ENCODE data around the gene GPC6. TPM values are rescaled to one million over a fixed set of nuclear protein-coding genes. Genes with fewer than 3 reads are reported as not detected.

GPC6 gene
- total RNA-seq, 1 donor from 2014 or later: 13.8 TPM

DNA sequence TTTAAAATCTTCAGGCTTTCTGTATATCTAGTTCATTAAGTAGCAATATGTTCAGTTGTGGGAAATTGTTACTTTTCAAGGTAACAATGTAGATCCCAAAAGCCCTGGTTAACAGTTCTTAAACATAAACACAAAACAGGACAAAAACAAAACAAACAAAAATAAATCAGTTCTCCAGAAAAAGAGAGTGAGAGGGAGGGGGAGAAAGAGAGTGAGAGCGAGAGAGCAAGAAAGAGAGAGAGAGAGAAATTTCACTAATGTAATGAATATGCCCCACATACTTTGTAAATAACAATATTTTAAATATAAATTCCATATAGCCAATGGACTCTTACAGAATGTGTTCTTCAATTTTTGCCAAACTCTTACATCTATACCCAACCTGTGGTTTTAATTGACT is 275.5 kb downstream of the GPC6 start:
- Histone ChIP-seq H3K27ac (no peak overlapping the region), H3K9me3 (no peaks in the 10 kb centered on the region), H3K4me1 (no peaks in the 10 kb centered on the region), H3K36me3 (no peaks in the 10 kb centered on the region), H3K27me3 (no peaks in the 10 kb centered on the region), H3K4me3 (no peak overlapping the region)
- intact Hi-C loops (cut with DNase I): no loop called here
- DNase-seq (ENCODE audit: extremely low spot score in 2 of 2): no peak
- no peak for TF ChIP-seq POLR2A (IDR thresholded peaks at IDR 0.05)
- TF ChIP-seq, protein P1, sequence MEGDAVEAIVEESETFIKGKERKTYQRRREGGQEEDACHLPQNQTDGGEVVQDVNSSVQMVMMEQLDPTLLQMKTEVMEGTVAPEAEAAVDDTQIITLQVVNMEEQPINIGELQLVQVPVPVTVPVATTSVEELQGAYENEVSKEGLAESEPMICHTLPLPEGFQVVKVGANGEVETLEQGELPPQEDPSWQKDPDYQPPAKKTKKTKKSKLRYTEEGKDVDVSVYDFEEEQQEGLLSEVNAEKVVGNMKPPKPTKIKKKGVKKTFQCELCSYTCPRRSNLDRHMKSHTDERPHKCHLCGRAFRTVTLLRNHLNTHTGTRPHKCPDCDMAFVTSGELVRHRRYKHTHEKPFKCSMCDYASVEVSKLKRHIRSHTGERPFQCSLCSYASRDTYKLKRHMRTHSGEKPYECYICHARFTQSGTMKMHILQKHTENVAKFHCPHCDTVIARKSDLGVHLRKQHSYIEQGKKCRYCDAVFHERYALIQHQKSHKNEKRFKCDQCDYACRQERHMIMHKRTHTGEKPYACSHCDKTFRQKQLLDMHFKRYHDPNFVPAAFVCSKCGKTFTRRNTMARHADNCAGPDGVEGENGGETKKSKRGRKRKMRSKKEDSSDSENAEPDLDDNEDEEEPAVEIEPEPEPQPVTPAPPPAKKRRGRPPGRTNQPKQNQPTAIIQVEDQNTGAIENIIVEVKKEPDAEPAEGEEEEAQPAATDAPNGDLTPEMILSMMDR (IDR thresholded peaks at IDR 0.05): no peak
- no peak for TF ChIP-seq POLR2AphosphoS5 (IDR thresholded peaks at IDR 0.05; ENCODE audit: insufficient read depth in 1 of 2, low read depth in 1 of 2)

DNA sequence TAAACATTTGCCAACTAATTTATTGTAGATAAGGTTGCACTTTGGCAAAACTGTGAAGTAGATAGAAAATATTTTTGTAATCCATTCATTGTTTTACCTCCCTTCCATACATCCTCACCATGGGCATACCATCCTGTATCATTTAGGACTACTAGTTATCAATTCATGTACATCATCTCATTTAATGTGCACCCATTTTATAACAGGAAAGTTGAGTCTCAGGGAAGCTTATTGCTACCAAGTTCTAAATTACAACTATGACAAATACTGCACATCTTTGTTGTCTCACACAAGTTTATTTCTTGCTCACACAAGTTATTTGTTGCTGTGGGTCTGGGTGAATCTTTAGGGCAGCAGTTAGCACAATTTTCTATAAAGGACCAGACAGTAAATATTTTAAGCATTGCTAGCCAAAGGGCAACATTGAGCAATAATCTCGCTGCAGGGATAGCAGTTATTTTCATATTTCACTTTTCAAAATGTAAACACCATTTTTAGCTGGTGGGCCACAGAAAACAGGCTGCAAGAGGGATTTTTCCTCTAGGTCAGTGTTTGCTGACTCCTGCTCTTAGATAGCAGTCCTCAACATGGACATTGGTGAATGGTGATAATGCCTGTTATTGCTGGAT is 276.5 kb downstream of the GPC6 start:
- TF ChIP-seq, protein P1 (IDR thresholded peaks at IDR 0.05): no peak
- no peak for TF ChIP-seq POLR2A (IDR thresholded peaks at IDR 0.05)
- no peak for TF ChIP-seq POLR2AphosphoS5 (IDR thresholded peaks at IDR 0.05; ENCODE audit: insufficient read depth in 1 of 2, low read depth in 1 of 2)
- H3K9me3 ChIP-seq: no peaks in the 10 kb centered on the region

GRCh38 chr13:93505104-93505952 is 278.7 kb downstream of the GPC6 start:
- Histone ChIP-seq H3K27ac (no peak overlapping the region), H3K36me3 (no peaks in the 10 kb centered on the region), H3K4me1 (no peaks in the 10 kb centered on the region), H3K4me3 (no peak overlapping the region), H3K27me3 (no peaks in the 10 kb centered on the region), H3K9me3 (no peaks in the 10 kb centered on the region)
- TF ChIP-seq, protein P1 (IDR thresholded peaks at IDR 0.05): no peak
- no peak for TF ChIP-seq POLR2A (IDR thresholded peaks at IDR 0.05)
- no peak for TF ChIP-seq POLR2AphosphoS5 (IDR thresholded peaks at IDR 0.05; ENCODE audit: insufficient read depth in 1 of 2, low read depth in 1 of 2)
- DNase-seq (ENCODE audit: extremely low spot score in 2 of 2): no peak
- intact Hi-C loops (cut with DNase I): no loop called here

More for the DNA sequence above, 276.5 kb downstream of the GPC6 start:
- H3K27me3 ChIP-seq: no peaks in the 10 kb centered on the region
- H3K4me1 ChIP-seq: no peaks in the 10 kb centered on the region
- no peak overlapping the region for H3K4me3 ChIP-seq
- DNase-seq (ENCODE audit: extremely low spot score in 2 of 2): no peak
- H3K36me3 ChIP-seq: no peaks in the 10 kb centered on the region
- no peak overlapping the region for H3K27ac ChIP-seq
- intact Hi-C loops (cut with DNase I): no loop called here

DNA sequence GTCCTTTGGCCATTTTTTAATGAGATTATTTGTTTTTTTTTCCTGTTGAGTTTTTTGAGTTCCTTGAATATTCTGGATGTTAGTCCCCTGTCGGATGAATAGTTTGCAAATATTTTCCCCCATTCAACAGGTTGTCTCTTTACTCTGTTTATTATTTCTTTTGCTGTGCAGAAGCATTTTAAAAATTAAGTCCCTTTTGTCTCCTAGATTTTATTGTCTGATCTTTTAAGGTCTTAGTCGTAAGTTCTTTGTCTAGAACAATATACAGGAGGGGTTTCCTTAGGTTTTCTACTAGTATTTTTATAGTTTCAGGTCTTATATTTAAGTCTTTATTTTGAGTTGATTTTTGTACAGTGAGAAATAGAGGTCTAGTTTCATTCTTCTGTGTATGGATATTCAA is 284.4 kb downstream of the GPC6 start:
- no peaks in the 10 kb centered on the region for H3K36me3 ChIP-seq
- H3K27me3 ChIP-seq: no peaks in the 10 kb centered on the region
- TF ChIP-seq, protein P1 (IDR thresholded peaks at IDR 0.05): no peak
- DNase-seq (ENCODE audit: extremely low spot score in 2 of 2): no peak
- no peak overlapping the region for H3K27ac ChIP-seq
- intact Hi-C loops (cut with DNase I): no loop called here
- H3K4me3 ChIP-seq: no peak overlapping the region
- H3K4me1 ChIP-seq: no peaks in the 10 kb centered on the region
- H3K9me3 ChIP-seq: no peaks in the 10 kb centered on the region

DNA sequence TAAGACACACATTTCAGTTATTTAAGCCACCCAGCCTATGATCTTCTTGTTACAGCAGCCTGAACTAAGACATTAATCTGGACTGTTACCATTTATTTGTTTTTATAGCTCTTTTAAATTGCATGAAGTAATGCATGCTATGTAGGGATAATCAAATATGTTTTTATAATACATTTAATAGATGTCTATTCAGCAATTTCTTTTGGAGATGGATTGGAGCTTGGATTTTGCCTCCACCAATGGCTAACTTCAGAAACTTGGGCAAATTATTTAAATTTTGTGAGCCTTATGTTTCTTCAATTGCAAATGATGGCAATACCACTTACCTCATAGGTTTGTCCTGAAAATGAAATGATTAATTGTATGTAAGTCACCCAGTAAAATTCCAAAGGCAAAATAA is 288.7 kb downstream of the GPC6 start:
- no peak overlapping the region for H3K27ac ChIP-seq
- TF ChIP-seq, protein P1 (IDR thresholded peaks at IDR 0.05): no peak
- no peaks in the 10 kb centered on the region for H3K4me1 ChIP-seq
- H3K27me3 ChIP-seq: no peaks in the 10 kb centered on the region
- DNase-seq (ENCODE audit: extremely low spot score in 2 of 2): no peak
- H3K4me3 ChIP-seq: no peak overlapping the region
- H3K9me3 ChIP-seq: no peaks in the 10 kb centered on the region
- intact Hi-C loops (cut with DNase I): no loop called here
- H3K36me3 ChIP-seq: no peaks in the 10 kb centered on the region

All from vagina (tissue), 2 donors.